Endodermal cell (in vitro differentiated cells): ENCODE results near the gene NEBL. TPM values are rescaled to one million over a fixed set of nuclear protein-coding genes. Genes with fewer than 3 reads are reported as not detected.

Experiments
- DNase-seq: peaks from one replicate; pipeline ENCODE4 v3.0.0-alpha.2; 2017
- H3K27ac ChIP-seq: 2 replicates; pipeline ENCODE4 v1.5.1; 2013; ENCODE audit warnings: mild to moderate bottlenecking, low read depth, low read length, moderate library complexity
- H3K27me3 ChIP-seq: 2 replicates; pipeline ENCODE4 v1.6.1; 2013; ENCODE audit warnings: mild to moderate bottlenecking, low read length, moderate library complexity; ENCODE audit not compliant: insufficient read depth, control insufficient read depth, poor library complexity, severe bottlenecking
- H3K36me3 ChIP-seq: 2 replicates; pipeline ENCODE4 v1.7.0; 2013; ENCODE audit warnings: mild to moderate bottlenecking, low read length, moderate library complexity; ENCODE audit not compliant: control insufficient read depth, insufficient read depth
- H3K4me1 ChIP-seq: one replicate; pipeline ENCODE4 v1.7.0; 2013; ENCODE audit warnings: low read length; ENCODE audit not compliant: control insufficient read depth, insufficient read depth
- H3K4me3 ChIP-seq: 2 replicates; pipeline ENCODE4 v1.5.1; 2013; ENCODE audit warnings: mild to moderate bottlenecking, low read length, moderate library complexity
- H3K9ac ChIP-seq: 2 replicates; pipeline ENCODE4 v1.6.1; 2013; ENCODE audit warnings: mild to moderate bottlenecking, low read length, moderate library complexity; ENCODE audit not compliant: poor library complexity, severe bottlenecking; ENCODE audit errors: extremely low read depth
- H3K9me3 ChIP-seq: 2 replicates; pipeline ENCODE4 v1.6.1; 2013; ENCODE audit warnings: mild to moderate bottlenecking, low read length, moderate library complexity; ENCODE audit not compliant: control insufficient read depth
- H3K27ac Mint-ChIP-seq: 2 replicates; pipeline ENCODE4 v1.8.0; 2020; ENCODE audit warnings: mixed read lengths
- H3K27me3 Mint-ChIP-seq: 2 replicates; pipeline ENCODE4 v1.8.0; 2021; ENCODE audit warnings: mild to moderate bottlenecking, mixed read lengths; ENCODE audit not compliant: insufficient read depth
- H3K36me3 Mint-ChIP-seq: 2 replicates; pipeline ENCODE4 v1.8.0; 2020; ENCODE audit warnings: low read depth, mixed read lengths
- H3K4me1 Mint-ChIP-seq: 2 replicates; pipeline ENCODE4 v1.8.0; 2020; ENCODE audit warnings: mixed read lengths
- H3K4me3 Mint-ChIP-seq: 2 replicates; pipeline ENCODE4 v1.8.0; 2020; ENCODE audit warnings: mild to moderate bottlenecking, moderate library complexity, mixed read lengths
- H3K9me3 Mint-ChIP-seq: 2 replicates; pipeline ENCODE4 v1.8.0; 2020; ENCODE audit warnings: mild to moderate bottlenecking, mixed read lengths
- CTCF ChIP-seq: fragments of 200-600 bp; sonication (generic); conservative IDR thresholded peaks from 2 replicates; pipeline ENCODE4 v1.5.0; 2021; ENCODE audit warnings: antibody characterized with exemption, mild to moderate bottlenecking
- WGBS, 2 experiments: methylation state at CpG; one replicate each; pipeline versions ENCODE4 v1.1.5 to v1.1.7; 2013; ENCODE audit warnings: missing lambda C conversion rate in 2 of 2, mixed read lengths in 1 of 2; ENCODE audit not compliant: insufficient coverage in 1 of 2, insufficient read length in 1 of 2; 5-methylcytosine and 5-hydroxymethylcytosine counted together
- total RNA-seq, 2 donors: library from RNA; stranded (reverse); fragmentation: NEBNext Ultra II Directional in 1 of 2; extraction: Animal tissue kit (Norgen Biotek cat#: 25700) in 1 of 2; gene quantifications; 2 replicates in 1 of 2; 3 replicates in 1 of 2; pipeline ENCODE4 v1.2.1, GENCODE V29; 2021

Gene NEBL
- total RNA-seq, 2 donors from 2014 or later: 39.8 to 61.6 TPM

DNA sequence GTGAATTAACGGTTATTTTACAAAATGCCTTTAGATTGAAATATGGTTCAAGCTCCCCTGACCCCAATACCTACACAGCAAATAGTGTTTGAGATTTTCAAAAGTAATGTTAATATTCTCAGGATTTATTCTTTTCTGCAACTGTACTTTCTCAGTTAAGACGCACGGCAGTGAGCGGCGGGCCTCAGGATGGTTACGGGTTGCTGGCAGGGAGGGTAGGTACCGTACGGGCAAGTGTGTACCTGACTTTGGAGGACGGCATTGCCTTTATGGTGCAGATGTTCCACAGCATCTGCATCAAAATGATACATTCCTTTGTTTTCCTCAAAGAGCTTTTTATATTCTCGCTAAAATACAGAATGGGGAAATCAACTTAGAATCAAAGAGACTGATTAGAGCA is 44.8 kb downstream of the NEBL start:
- H3K4me1 ChIP-seq: no peaks in the 10 kb centered on the region
- Mint-ChIP-seq H3K4me1 (no peaks in the 10 kb centered on the region), H3K4me3 (no peak overlapping the region), H3K9me3 (peaks cover 3% of the 10 kb centered on the region), H3K36me3 (peaks cover 42% of the 10 kb centered on the region), H3K27me3 (no peaks in the 10 kb centered on the region), H3K27ac (no peak overlapping the region)
- H3K27me3 ChIP-seq: no peaks in the 10 kb centered on the region
- peaks cover 14% of the 10 kb centered on the region for H3K9me3 ChIP-seq
- 97 to 99% methylated on average over 8 to 9 of the region's 10 CpGs for WGBS, 2 experiments
- no peak overlapping the region for H3K27ac ChIP-seq
- H3K36me3 ChIP-seq: peaks cover 19% of the 10 kb centered on the region
- H3K9ac ChIP-seq: no peak overlapping the region
- DNase-seq: no peak
- no peak overlapping the region for H3K4me3 ChIP-seq
- no peak for TF ChIP-seq CTCF

DNA sequence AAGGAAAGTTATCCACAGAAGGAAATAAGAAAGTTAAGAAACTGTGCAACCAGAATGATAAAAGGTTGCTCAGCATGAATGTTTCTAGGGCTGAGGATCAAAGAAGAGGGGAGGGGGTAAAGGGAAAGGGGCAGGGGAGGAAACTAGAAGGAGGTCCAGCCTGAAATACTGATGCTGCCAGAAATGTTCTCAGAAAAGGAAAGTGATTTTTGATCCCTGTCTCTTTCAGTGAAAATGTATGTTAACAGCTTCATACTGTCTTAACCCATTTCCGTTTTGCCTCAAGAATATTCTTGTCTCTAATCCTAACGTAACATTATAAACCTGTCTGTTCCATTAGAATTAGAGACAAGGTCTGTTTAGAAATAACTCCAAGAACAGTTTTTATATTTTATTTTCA is 49.6 kb downstream of the NEBL start:
- H3K27me3 ChIP-seq: no peaks in the 10 kb centered on the region
- Mint-ChIP-seq H3K27me3 (no peaks in the 10 kb centered on the region), H3K27ac (no peak overlapping the region), H3K9me3 (no peaks in the 10 kb centered on the region), H3K4me3 (no peak overlapping the region), H3K36me3 (peaks cover 47% of the 10 kb centered on the region), H3K4me1 (no peaks in the 10 kb centered on the region)
- H3K9me3 ChIP-seq: peaks cover 20% of the 10 kb centered on the region
- peaks cover 17% of the 10 kb centered on the region for H3K36me3 ChIP-seq
- H3K4me3 ChIP-seq: no peak overlapping the region
- H3K9ac ChIP-seq: no peak overlapping the region
- WGBS, 2 experiments: 89 to 100% methylated on average over 2 of the region's 2 CpGs
- H3K27ac ChIP-seq: no peak overlapping the region
- no peak for TF ChIP-seq CTCF
- DNase-seq: no peak
- no peaks in the 10 kb centered on the region for H3K4me1 ChIP-seq

- Mint-ChIP-seq H3K27me3 (no peaks in the 10 kb centered on the region), H3K9me3 (no peaks in the 10 kb centered on the region), H3K4me3 (no peak overlapping the region), H3K36me3 (peaks cover 52% of the 10 kb centered on the region), H3K27ac (no peak overlapping the region), H3K4me1 (no peaks in the 10 kb centered on the region)
- no peaks in the 10 kb centered on the region for H3K27me3 ChIP-seq
- H3K27ac ChIP-seq: no peak overlapping the region
- no peaks in the 10 kb centered on the region for H3K4me1 ChIP-seq
- no peak for DNase-seq
- WGBS, 2 experiments: 87 to 100% methylated on average over 1 to 2 of the region's 2 CpGs
- H3K9me3 ChIP-seq: peaks cover 20% of the 10 kb centered on the region
- no peak overlapping the region for H3K4me3 ChIP-seq
- H3K9ac ChIP-seq: no peak overlapping the region
- TF ChIP-seq CTCF: no peak
- H3K36me3 ChIP-seq: peaks cover 15% of the 10 kb centered on the region
These were observed 50.8 kb downstream of the NEBL start for GRCh38 chr10:20846263-20846662.
